Fibroblast of lung (primary cell): ENCODE data around the gene CORO2A.

ENCODE experiments used
- CTCF ChIP-seq, 2 donors: IDR thresholded peaks in 1 of 2; conservative IDR thresholded peaks in 1 of 2; 1 replicate in 1 of 2; 2 replicates in 1 of 2; pipeline ENCODE4 v1.5.1; 2011 to 2012; ENCODE audit warnings: low read length in 2 of 2, control low read depth in 1 of 2, inconsistent platforms in 1 of 2, low read depth in 1 of 2, mild to moderate bottlenecking in 1 of 2
- EZH2 ChIP-seq: IDR thresholded peaks from 2 replicates; pipeline ENCODE4 v1.5.1; 2012; ENCODE audit warnings: low read length, control low read depth, mild to moderate bottlenecking; ENCODE audit errors: missing control alignments

GRCh38 chr9:98172604-98173003 lies 19.8 kb downstream of the CORO2A start:
- no peak for TF ChIP-seq CTCF (conservative IDR thresholded peaks at IDR 0.05 in 1 of 2, IDR thresholded peaks at IDR 0.05 in 1 of 2; ENCODE audit: low read depth in 1 of 2, low read length in 2 of 2)
- no peak for TF ChIP-seq EZH2
